ENCODE measurements around the gene PLEKHG3. TPM values are rescaled to one million over a fixed set of nuclear protein-coding genes. Genes with fewer than 3 reads are reported as not detected.

Gene PLEKHG3
- total and polyA plus RNA-seq, 2 of the 4 experiments (the other 2 are of a cell fraction) = 8.2 to 8.4 TPM

DNA sequence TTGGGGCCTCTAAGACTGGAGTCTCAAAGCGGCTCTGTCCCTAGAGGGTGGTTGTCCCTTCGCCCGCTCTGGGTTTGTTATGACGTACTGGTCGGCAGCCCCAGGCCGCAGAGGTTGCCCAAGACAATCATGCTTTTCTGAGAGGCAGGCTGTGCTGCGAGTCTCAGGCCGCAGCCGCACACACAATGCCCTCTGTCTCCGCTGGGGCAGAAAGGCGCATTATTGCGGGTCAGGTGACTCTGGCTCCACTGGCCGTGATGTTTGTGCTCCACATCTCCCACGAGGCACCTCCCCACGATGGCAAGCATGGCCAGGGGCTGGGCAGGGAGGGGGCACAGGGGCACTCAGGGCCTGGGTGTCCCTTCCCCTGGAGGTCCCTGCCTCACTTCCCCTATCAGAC is 21.0 kb upstream of the PLEKHG3 start:
- H4K8ac ChIP-seq (ENCODE audit: low read depth in 2 of 2, low read length in 2 of 2) = no peak overlapping the region
- H3K27me3 ChIP-seq (ENCODE audit: control insufficient read depth, insufficient read depth, low read length) = peaks cover 4% of the 10 kb centered on the region
- no TSS peak for BruUV-seq (replicated peaks)
- H2AK5ac ChIP-seq (ENCODE audit: low read depth, low read length) = no peak overlapping the region
- H3K4me2 ChIP-seq (ENCODE audit: low read depth, low read length) = no peak overlapping the region
- H3K18ac ChIP-seq (ENCODE audit: low read depth, low read length) = no peak overlapping the region
- H4K91ac ChIP-seq (ENCODE audit: insufficient read depth, low read depth, low read length) = no peak overlapping the region
- no peak overlapping the region for H3K23ac ChIP-seq (ENCODE audit: low read depth, low read length)
- dilution Hi-C loops (cut with HindIII; ENCODE audit: low sequenced_read_pairs, unreplicated experiment) = no loop called here
- no peak overlapping the region for H2AFZ ChIP-seq (replicated peaks; ENCODE audit: low read length, poor library complexity)
- H2BK20ac ChIP-seq (ENCODE audit: low read depth, low read length) = no peak overlapping the region
- POLR2A ChIA-PET (ENCODE audit: unreplicated experiment) = no interaction called here
- no peaks in the 10 kb centered on the region for H3K9me3 ChIP-seq (ENCODE audit: control insufficient read depth, insufficient read depth, low read length)
- no peak overlapping the region for H3K4ac ChIP-seq (ENCODE audit: low read depth, low read length)
- DNase-seq (no peak), ATAC-seq (ENCODE audit: low read depth) (no peak)
- intact Hi-C loops (cut with micrococcal nuclease) = no loop called here
- WGBS, 2 experiments (ENCODE audit: extremely low coverage in 2 of 2, insufficient read length in 1 of 2) = 93% methylated on average over 4 of the region's 15 CpGs; no CpG with 5 or more reads in 1 of the 2 experiments
- H2BK5ac ChIP-seq (ENCODE audit: low read depth, low read length, poor library complexity, severe bottlenecking) = no peak overlapping the region
- no peak overlapping the region for H3K56ac ChIP-seq (ENCODE audit: extremely low read depth, insufficient read depth, low read length)
- no peak overlapping the region for H3K4me3 ChIP-seq (ENCODE audit: insufficient read depth, low read depth, low read length)
- H2BK15ac ChIP-seq (ENCODE audit: low read depth, low read length) = no peak overlapping the region
- no peak for TF ChIP-seq RAD21 (IDR thresholded peaks at IDR 0.05; ENCODE audit: low read length)
- no peak for TF ChIP-seq RCOR1 (IDR thresholded peaks at IDR 0.05; ENCODE audit: insufficient replicate concordance, low read length)
- TF ChIP-seq POLR2A (IDR thresholded peaks at IDR 0.05; ENCODE audit: low read depth, low read length) = no peak
- no peak for TF ChIP-seq BHLHE40 (IDR thresholded peaks at IDR 0.05; ENCODE audit: low read depth, low read length)
- no peaks in the 10 kb centered on the region for H3K36me3 ChIP-seq (ENCODE audit: control insufficient read depth, insufficient read depth, low read length)
- peaks cover 11% of the 10 kb centered on the region; the same call in 1 of the 2 replicates for H3K4me1 ChIP-seq (ENCODE audit: control insufficient read depth, insufficient read depth, low read length)
- H2AK9ac ChIP-seq (replicated peaks; ENCODE audit: low read depth, low read length, poor library complexity) = no peak overlapping the region
- no peak overlapping the region for H3K9ac ChIP-seq (ENCODE audit: low read depth, low read length)
- in situ Hi-C loops (cut with MboI; ENCODE audit: low sequenced_read_pairs) = no loop called here
- no peaks in the 10 kb centered on the region for H4K20me1 ChIP-seq (ENCODE audit: insufficient read depth, low read length)
- H4K5ac ChIP-seq (ENCODE audit: low read depth, low read length) = no peak overlapping the region
- H3K79me1 ChIP-seq (ENCODE audit: low read depth in 1 of 2, low read length in 2 of 2) = no peaks in the 10 kb centered on the region
- no peaks in the 10 kb centered on the region for H3K9me1 ChIP-seq (ENCODE audit: insufficient read depth, low read length)
- no peak overlapping the region for H3K27ac ChIP-seq (ENCODE audit: insufficient read depth, low read length)
- H3K14ac ChIP-seq (replicated peaks; ENCODE audit: low read depth, low read length) = no peak overlapping the region
- CTCF ChIA-PET = no interaction called here
- no peak overlapping the region for H2BK120ac ChIP-seq (ENCODE audit: low read depth, low read length)
